Nephron progenitor cell (in vitro differentiated cells): ENCODE measurements around the gene TBX21.
A peak's percentile ranks its signal among the peaks of the same experiment; 100 is the strongest.

Source experiments
- DNase-seq: peaks from one replicate; pipeline ENCODE4 v3.0.0; 2021
- H3K27ac Mint-ChIP-seq: 2 replicates; pipeline ENCODE4 v1.8.0; 2021; ENCODE audit warnings: mild to moderate bottlenecking, moderate library complexity, mixed read lengths
- H3K27me3 Mint-ChIP-seq: 2 replicates; pipeline ENCODE4 v1.8.0; 2021; ENCODE audit warnings: mild to moderate bottlenecking, low read depth, mixed read lengths; ENCODE audit not compliant: poor library complexity
- H3K36me3 Mint-ChIP-seq: 2 replicates; pipeline ENCODE4 v1.8.0; 2021; ENCODE audit warnings: low read depth, mixed read lengths
- H3K4me1 Mint-ChIP-seq: 2 replicates; pipeline ENCODE4 v1.8.0; 2021; ENCODE audit warnings: mixed read lengths
- H3K4me3 Mint-ChIP-seq: 2 replicates; pipeline ENCODE4 v1.8.0; 2021; ENCODE audit warnings: mild to moderate bottlenecking, moderate library complexity, mixed read lengths
- H3K9me3 Mint-ChIP-seq: 2 replicates; pipeline ENCODE4 v1.8.0; 2021; ENCODE audit warnings: mild to moderate bottlenecking, moderate library complexity, mixed read lengths
- CTCF ChIP-seq: fragments of 200-600 bp; sonication (generic); IDR thresholded peaks from 2 replicates; pipeline ENCODE4 v1.5.0; 2021; ENCODE audit warnings: antibody characterized with exemption

TBX21 gene, protein sequence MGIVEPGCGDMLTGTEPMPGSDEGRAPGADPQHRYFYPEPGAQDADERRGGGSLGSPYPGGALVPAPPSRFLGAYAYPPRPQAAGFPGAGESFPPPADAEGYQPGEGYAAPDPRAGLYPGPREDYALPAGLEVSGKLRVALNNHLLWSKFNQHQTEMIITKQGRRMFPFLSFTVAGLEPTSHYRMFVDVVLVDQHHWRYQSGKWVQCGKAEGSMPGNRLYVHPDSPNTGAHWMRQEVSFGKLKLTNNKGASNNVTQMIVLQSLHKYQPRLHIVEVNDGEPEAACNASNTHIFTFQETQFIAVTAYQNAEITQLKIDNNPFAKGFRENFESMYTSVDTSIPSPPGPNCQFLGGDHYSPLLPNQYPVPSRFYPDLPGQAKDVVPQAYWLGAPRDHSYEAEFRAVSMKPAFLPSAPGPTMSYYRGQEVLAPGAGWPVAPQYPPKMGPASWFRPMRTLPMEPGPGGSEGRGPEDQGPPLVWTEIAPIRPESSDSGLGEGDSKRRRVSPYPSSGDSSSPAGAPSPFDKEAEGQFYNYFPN

DNA sequence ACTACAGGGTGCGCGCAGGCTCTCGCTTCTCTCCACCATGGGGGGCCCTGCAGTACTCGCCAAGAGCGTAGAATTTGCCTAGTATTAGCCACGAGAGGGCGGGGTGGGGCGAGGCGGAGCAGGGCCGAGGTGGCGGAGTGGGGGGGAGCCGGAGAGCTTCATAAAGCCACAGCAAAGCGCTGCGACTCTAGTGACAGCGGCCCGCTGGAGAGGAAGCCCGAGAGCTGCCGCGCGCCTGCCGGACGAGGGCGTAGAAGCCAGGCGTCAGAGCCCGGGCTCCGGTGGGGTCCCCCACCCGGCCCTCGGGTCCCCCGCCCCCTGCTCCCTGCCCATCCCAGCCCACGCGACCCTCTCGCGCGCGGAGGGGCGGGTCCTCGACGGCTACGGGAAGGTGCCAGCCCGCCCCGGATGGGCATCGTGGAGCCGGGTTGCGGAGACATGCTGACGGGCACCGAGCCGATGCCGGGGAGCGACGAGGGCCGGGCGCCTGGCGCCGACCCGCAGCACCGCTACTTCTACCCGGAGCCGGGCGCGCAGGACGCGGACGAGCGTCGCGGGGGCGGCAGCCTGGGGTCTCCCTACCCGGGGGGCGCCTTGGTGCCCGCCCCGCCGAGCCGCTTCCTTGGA is at the start of gene TBX21:
Gene TBX21 (plus strand): TSS at position 190 of the 627 bp plus-strand sequence. CDS start 219 bp downstream, at position 409.
- peak; percentile 89 for DNase-seq
- Mint-ChIP-seq H3K27me3 (peaks cover 96% of the 10 kb centered on the region), H3K36me3 (no peaks in the 10 kb centered on the region), H3K4me3 (peak within 1 kb of the TSS; percentile 80), H3K27ac (no peak within 1 kb of the TSS), H3K9me3 (no peaks in the 10 kb centered on the region), H3K4me1 (peaks cover 19% of the 10 kb centered on the region)
- peak; percentile 28 for TF ChIP-seq CTCF

GRCh38 chr17:47684025-47684424 is 49.0 kb upstream of the TBX21 start:
- no peaks in the 10 kb centered on the region for H3K27me3 Mint-ChIP-seq
- peak overlapping the region; percentile 89 for H3K27ac Mint-ChIP-seq
- TF ChIP-seq CTCF = no peak
- no peak overlapping the region for H3K4me3 Mint-ChIP-seq
- no peak for DNase-seq
- peaks cover 40% of the 10 kb centered on the region for H3K4me1 Mint-ChIP-seq
- no peaks in the 10 kb centered on the region for H3K9me3 Mint-ChIP-seq
- peaks cover 66% of the 10 kb centered on the region for H3K36me3 Mint-ChIP-seq

GRCh38 chr17:47684535-47685193 is 48.4 kb upstream of the TBX21 start:
- Mint-ChIP-seq H3K36me3 (peaks cover 60% of the 10 kb centered on the region), H3K27ac (peak overlapping the region; percentile 89), H3K4me3 (no peak overlapping the region), H3K27me3 (no peaks in the 10 kb centered on the region), H3K9me3 (no peaks in the 10 kb centered on the region), H3K4me1 (peaks cover 40% of the 10 kb centered on the region)
- TF ChIP-seq CTCF = no peak
- DNase-seq = no peak

DNA sequence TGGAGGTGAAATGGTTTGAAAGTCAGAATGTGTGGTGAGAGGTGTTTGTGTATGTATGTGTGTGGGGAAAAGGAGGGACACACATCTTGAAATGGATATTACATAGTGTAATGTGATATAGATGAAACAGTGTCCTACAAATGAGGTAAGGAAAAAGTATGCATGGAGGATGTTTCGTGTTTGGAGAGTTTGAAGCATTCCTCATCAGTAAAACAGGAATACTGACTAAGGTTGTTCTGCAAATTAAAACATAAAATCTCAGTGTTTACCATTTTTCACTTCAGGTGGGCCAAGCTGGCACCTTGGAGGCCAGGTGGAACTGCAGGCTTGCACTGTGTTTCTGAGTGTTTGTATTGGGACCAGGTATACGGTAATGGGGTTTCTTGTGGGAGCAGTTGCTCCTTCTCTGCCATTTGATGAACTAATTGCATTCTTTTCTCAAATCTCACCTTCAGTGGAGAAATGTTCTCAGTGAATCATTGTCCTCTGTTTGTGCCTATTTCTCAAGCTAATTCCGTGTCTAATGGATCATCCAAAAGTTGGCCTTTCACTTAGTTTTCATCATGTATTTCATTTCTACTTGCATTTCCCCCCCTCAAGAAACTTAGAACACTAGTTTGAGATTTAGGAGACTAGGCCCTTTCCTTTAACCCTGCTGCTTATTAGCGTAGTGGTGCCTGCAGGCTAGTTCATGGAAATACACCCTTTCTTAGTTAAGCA is 47.3 kb upstream of the TBX21 start:
- no peak for TF ChIP-seq CTCF
- DNase-seq = no peak
- Mint-ChIP-seq H3K27me3 (no peaks in the 10 kb centered on the region), H3K27ac (peak overlapping the region; percentile 96), H3K4me3 (no peak overlapping the region), H3K4me1 (peaks cover 37% of the 10 kb centered on the region), H3K36me3 (peaks cover 49% of the 10 kb centered on the region), H3K9me3 (no peaks in the 10 kb centered on the region)

GRCh38 chr17:47686276-47686635 is 46.8 kb upstream of the TBX21 start:
- no peak overlapping the region for H3K4me3 Mint-ChIP-seq
- no peak for TF ChIP-seq CTCF
- peaks cover 45% of the 10 kb centered on the region for H3K36me3 Mint-ChIP-seq
- H3K27me3 Mint-ChIP-seq = no peaks in the 10 kb centered on the region
- no peak for DNase-seq
- H3K9me3 Mint-ChIP-seq = no peaks in the 10 kb centered on the region
- H3K4me1 Mint-ChIP-seq = peaks cover 37% of the 10 kb centered on the region
- peak overlapping the region; percentile 96 for H3K27ac Mint-ChIP-seq
